ENCODE measurements around the gene APOF.
"Not testable (repeated sequence)": the region's sequence is repeated elsewhere in the genome, so short reads cannot be mapped to it uniquely, and the experiment has no call there.

The APOF gene

GRCh38 chr12:56362130-56363059, at the start of gene APOF:
Gene APOF, minus strand, starts transcription at chr12:56362857. Its CDS starts 112 bp downstream, at chr12:56362745.
- no peak for DNase-seq (ENCODE audit: low read depth in 2 of 3, low spot score in 2 of 3)

GRCh38 chr12:56411781-56412639, 49.4 kb upstream of the APOF start:
- no peak for DNase-seq (ENCODE audit: low read depth in 2 of 3, low spot score in 2 of 3)

- DNase-seq (ENCODE audit: low read depth in 2 of 3, low spot score in 2 of 3) = no peak
Measured at GRCh38 chr12:56410768-56411167, 48.1 kb upstream of the APOF start.

- no peak for DNase-seq (ENCODE audit: low read depth in 2 of 3, low spot score in 2 of 3)
Measured at GRCh38 chr12:56408799-56409417, 46.3 kb upstream of the APOF start.

GRCh38 chr12:56404227-56404626, 41.6 kb upstream of the APOF start:
- DNase-seq (ENCODE audit: low read depth in 2 of 3, low spot score in 2 of 3) = not testable (repeated sequence)

- DNase-seq (ENCODE audit: low read depth in 2 of 3, low spot score in 2 of 3) = not testable (repeated sequence)
Measured at GRCh38 chr12:56401612-56402011, 39.0 kb upstream of the APOF start.

GRCh38 chr12:56401125-56401524, 38.5 kb upstream of the APOF start:
- not testable (repeated sequence) for DNase-seq (ENCODE audit: low read depth in 2 of 3, low spot score in 2 of 3)

- DNase-seq (ENCODE audit: low read depth in 2 of 3, low spot score in 2 of 3) = not testable (repeated sequence)
Measured at GRCh38 chr12:56399466-56399865, 36.8 kb upstream of the APOF start.

- no peak for DNase-seq (ENCODE audit: low read depth in 2 of 3, low spot score in 2 of 3)
Measured at GRCh38 chr12:56398324-56398723, 35.7 kb upstream of the APOF start.

- no peak for DNase-seq (ENCODE audit: low read depth in 2 of 3, low spot score in 2 of 3)
Measured at GRCh38 chr12:56392331-56392730, 29.7 kb upstream of the APOF start.

- no peak for DNase-seq (ENCODE audit: low read depth in 2 of 3, low spot score in 2 of 3)
Measured at GRCh38 chr12:56391721-56392120, 29.1 kb upstream of the APOF start.

- no peak for DNase-seq (ENCODE audit: low read depth in 2 of 3, low spot score in 2 of 3)
Measured at GRCh38 chr12:56389412-56389811, 26.8 kb upstream of the APOF start.

GRCh38 chr12:56387152-56387736, 24.6 kb upstream of the APOF start:
- DNase-seq (ENCODE audit: low read depth in 2 of 3, low spot score in 2 of 3) = no peak

GRCh38 chr12:56385873-56386272, 23.2 kb upstream of the APOF start:
- no peak for DNase-seq (ENCODE audit: low read depth in 2 of 3, low spot score in 2 of 3)

GRCh38 chr12:56382611-56383010, 20.0 kb upstream of the APOF start:
- no peak for DNase-seq (ENCODE audit: low read depth in 2 of 3, low spot score in 2 of 3)

- DNase-seq (ENCODE audit: low read depth in 2 of 3, low spot score in 2 of 3) = no peak
Measured at GRCh38 chr12:56377989-56378316, 15.3 kb upstream of the APOF start.

- no peak for DNase-seq (ENCODE audit: low read depth in 2 of 3, low spot score in 2 of 3)
Measured at GRCh38 chr12:56377310-56377988, 14.8 kb upstream of the APOF start.

GRCh38 chr12:56375598-56376434, 13.2 kb upstream of the APOF start:
- DNase-seq (ENCODE audit: low read depth in 2 of 3, low spot score in 2 of 3) = no peak

GRCh38 chr12:56374726-56375597, 12.3 kb upstream of the APOF start:
- DNase-seq (ENCODE audit: low read depth in 2 of 3, low spot score in 2 of 3) = no peak
